Measurements from ENCODE around the gene CPED1.
"Not testable (repeated sequence)": the region's sequence is repeated elsewhere in the genome, so short reads cannot be mapped to it uniquely, and the experiment has no call there.

Gene CPED1

DNA sequence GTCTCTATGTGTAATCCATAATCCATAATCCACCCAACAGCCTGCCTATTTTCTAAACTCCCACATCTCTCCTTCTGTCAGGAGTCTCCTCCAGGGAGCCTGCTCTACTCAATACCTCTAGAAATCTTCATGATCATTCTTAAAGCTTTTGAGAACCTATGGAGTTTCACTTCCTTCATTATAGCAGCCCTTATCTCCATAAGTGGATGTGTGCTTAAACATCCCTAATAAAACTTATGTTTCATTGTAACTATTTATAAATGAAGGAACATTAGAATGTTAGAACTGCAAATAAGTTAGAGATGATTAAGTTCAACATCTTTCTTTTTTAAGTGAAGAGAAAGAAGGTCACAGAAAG, 8.5 kb downstream of the CPED1 start:
- no peak for DNase-seq (ENCODE audit: low read depth)

DNA sequence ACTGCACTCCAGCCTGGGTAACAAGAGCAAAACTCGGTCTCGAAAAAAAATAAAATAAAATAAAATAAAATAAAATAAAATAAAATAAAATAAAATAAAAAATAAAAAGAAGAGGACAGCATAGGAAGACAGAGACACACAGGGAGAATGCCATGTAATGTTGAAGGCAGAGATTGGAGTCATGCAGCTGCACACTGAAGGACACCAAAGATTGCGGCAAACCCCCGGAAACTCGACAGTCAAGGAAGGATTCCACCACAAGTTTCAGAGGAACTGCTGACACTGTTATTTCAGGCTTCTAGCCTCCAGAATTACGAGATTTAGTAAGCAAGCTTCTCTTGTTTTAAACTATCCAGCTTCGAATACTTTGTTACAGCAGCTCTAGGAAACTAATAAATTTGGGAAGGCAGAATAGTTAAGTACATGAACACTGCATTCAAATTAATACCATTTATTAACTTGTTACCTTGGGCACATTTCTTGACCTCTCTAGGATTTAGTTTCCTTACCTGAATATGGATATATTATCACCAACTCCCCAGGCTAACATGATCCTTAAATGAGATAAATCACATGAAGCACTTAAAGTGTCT, 9.5 kb downstream of the CPED1 start:
- DNase-seq (ENCODE audit: low read depth) = no peak

DNA sequence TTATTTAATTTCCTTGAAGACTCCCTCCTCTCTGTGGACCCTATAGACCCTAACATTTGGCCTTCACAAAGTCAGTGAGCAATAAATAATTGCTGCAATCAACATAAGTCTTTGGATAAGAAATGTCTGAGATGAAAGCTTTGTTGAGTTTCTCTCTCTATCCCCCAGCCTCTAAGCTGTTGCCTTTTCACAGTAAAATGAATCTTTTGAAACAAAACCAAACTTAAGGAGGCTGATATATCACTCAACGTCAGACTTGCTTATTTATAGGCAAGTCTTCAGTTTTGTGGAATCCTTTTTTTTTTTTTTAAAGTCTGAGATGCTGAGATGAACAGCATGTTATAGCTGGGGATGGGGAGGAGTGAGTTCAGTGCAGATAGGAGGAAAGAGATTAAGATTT, 10.0 kb downstream of the CPED1 start:
- DNase-seq (ENCODE audit: low read depth) = no peak

GRCh38 chr7:120998996-120999565, 10.6 kb downstream of the CPED1 start:
- DNase-seq (ENCODE audit: low read depth) = no peak

DNA sequence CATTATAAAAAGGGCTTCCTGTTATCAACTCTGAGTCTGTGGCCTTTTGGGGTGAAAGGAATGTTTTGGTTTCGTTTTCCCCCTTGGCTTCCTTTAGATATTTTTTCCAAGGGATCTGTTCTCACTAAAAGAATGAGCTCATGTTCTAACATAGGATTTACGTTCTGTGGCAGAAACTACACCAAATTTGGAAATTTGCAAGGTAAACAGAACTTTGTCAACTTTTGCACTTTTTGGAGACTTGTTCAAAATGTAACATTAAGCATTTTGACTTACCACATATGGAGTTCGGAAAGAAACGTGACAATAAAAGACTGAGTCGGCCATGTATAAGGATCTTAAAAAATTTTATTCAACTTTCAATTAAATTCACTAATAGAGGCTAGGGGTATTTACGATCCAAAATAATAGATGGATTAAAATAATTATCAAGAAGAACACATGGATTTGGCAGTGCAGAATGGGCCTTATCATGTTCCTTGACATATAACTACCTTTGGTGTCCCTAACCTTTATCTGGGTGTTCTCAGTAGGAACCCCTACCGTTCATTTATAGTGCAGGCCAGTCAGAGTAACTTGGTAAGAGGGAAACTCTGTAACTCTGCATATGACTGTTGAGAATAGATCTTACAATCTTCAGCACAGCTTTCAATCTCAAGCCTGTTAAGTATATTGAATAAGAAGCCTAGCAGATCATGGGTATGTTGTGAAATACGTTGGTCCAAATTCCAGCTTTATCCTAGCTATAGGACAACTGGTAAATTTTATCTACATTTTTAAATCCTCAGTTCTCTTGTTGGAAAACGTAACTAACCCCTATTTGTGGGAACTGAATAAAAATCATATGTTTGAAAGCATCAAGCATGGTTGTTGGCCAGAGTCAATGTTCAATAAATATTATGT, 11.8 kb downstream of the CPED1 start:
- no peak for DNase-seq (ENCODE audit: low read depth)

GRCh38 chr7:121001234-121001906, 12.9 kb downstream of the CPED1 start:
- no peak for DNase-seq (ENCODE audit: low read depth)

GRCh38 chr7:121002048-121002756, 13.7 kb downstream of the CPED1 start:
- no peak for DNase-seq (ENCODE audit: low read depth)

DNA sequence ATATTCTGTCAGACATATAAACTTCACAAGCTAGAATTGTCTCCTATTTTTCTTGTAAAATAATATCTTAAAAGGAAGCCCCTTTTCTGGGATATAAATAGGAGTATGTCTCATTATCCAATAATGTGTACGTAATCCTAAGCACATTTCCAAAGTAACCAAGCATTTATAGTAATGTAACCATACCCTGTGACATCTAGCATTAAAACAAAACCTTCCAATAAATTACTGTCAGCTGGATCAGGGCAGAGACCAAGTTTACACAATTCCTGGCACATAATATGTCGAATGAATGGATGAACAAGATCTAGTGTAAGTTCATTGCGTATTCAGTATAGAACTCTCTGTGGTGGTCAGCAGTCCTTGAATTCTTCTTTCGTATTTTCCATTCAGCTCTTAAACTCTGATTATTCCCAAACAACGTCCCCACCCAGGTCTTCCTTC, 14.3 kb downstream of the CPED1 start:
- DNase-seq (ENCODE audit: low read depth) = no peak

DNA sequence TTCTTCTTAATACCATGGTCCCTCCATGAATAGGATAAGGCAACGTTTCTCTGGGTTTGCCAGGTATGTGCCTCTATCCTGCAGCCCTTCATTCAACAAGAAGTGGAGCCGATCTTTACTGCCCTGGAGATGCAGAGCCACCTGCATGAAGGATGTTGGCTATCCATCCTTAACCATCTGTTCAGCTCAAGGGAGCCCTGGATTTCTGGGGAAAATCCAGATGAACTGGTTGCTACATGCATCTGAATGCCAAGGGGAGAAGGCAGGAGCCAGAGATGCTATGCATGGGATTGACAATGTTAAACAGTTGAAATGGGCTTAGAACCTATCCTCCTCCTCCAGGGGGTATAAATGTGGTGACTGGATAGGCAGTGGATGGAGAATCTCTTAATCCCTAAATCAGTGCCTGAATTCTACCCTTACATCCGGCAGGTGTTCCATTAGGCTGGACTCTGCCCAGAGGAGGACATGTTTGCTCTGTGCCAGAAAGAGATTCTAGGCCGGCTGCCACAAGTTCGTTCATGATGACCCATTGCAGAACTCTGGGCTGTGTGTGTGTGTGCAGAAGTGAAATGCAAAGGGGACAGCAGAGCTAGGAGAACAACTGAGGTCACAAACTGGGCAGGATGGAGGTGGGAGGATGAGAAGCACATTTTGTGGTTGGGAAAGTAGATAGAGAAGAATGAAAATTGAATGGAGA, 15.6 kb downstream of the CPED1 start:
- DNase-seq (ENCODE audit: low read depth) = no peak

- not testable (repeated sequence) for DNase-seq (ENCODE audit: low read depth)
Observed at GRCh38 chr7:121005058-121005457, 16.5 kb downstream of the CPED1 start.

DNA sequence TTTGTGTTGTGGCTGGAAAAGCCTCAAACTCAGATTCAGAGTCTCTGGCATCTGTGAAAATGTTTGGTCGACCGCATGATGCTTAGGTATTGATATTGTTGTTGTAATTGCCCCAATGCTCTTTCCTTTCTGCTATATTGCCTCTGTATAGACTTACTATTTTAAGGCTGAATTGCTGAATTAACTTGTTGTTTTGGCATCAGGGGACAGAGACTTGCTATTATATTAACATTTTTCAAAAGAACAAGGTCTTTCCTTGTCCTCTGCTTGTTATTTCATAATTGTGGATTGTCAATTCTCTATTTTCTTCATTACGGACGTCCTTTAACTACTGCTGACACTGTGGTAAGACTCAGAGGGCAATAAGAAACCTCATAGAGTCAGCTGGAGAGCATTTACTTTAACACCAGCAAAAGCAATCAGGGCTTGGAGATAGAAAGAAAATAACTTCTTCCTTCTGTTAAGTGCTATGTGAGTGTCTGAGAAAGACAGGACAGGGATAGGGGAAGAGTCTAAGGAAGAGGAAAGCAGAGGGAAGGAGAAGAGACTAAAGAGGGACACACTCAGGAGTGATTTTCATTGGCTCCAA, 17.6 kb downstream of the CPED1 start:
- DNase-seq (ENCODE audit: low read depth) = no peak

- no peak for DNase-seq (ENCODE audit: low read depth)
Observed at GRCh38 chr7:121006711-121007315, 18.3 kb downstream of the CPED1 start.

DNA sequence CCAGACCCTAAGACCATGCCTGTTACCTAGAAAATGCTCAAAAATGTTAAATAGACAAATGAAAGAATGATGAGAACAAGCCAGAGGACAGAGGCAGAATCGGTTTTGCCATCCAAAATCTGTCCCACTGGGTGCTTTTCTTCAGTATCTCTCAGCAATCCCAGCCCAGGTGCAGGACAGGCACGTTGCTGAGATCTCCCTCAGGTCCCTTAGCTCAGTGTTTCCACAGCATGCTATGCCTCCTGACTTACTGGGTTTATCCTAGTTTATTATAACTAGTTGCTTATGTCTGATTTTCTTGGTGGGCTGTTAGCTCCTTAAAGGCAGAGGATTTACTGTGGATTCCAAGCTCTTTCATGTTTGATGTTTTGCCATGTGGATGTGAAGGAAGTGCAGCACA, 20.3 kb downstream of the CPED1 start:
- no peak for DNase-seq (ENCODE audit: low read depth)

- no peak for DNase-seq (ENCODE audit: low read depth)
Observed at GRCh38 chr7:121011401-121011800, 22.9 kb downstream of the CPED1 start.

GRCh38 chr7:121012170-121012874, 23.8 kb downstream of the CPED1 start:
- no peak for DNase-seq (ENCODE audit: low read depth)

GRCh38 chr7:121012919-121013318, 24.4 kb downstream of the CPED1 start:
- DNase-seq (ENCODE audit: low read depth) = no peak

DNA sequence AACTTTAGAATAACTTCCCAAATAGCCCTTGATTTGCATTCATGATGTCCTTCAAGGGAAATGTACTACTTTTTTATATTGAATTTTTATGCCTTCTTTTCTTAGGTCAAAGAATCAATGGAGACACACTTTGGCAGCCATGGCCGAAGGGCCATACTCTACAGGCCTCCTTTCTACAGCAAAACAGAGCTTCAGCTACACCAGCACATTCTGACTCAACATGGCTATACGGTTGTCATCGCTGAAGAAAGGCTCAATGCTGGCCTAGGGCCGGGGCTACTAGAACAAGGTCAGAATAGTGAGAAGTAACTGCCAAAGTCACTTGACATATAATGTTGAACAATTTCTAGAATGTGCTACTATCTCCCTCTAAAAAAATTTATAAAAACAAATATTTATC, 27.0 kb downstream of the CPED1 start:
- DNase-seq (ENCODE audit: low read depth) = no peak

GRCh38 chr7:121016966-121017365, 28.5 kb downstream of the CPED1 start:
- DNase-seq (ENCODE audit: low read depth) = no peak

- DNase-seq (ENCODE audit: low read depth) = no peak
Observed at GRCh38 chr7:121017586-121017985, 29.1 kb downstream of the CPED1 start.

DNA sequence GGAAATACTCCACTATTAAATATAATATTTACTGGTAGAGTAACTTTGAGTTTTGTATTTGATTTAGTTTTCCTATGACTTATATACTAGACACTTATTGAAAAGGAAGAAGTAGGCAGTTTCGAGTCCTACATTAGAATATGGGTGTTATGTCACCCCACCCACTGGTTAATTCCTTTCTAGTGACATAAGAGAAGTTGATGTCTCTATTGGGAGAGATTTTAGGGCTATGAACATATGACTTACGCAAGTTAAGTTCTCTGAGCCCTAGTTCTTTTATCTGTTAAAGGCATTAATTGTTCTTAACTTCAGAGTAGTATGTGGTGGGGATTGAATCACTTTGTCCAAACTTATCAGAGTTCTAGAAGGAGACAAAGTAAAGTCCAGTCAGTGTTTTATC, 30.5 kb downstream of the CPED1 start:
- DNase-seq (ENCODE audit: low read depth) = no peak

Data from T follicular helper cell (primary cell).